Fibroblast of villous mesenchyme (primary cell): Measurements from ENCODE around the gene CYTH1. TPM values are rescaled to one million over a fixed set of nuclear protein-coding genes. Genes with fewer than 3 reads are reported as not detected.

ENCODE experiments used
- DNase-seq: peaks from one replicate; pipeline ENCODE4 v3.0.0-alpha.2; 2010; ENCODE audit warnings: low read depth
- H3K4me3 ChIP-seq: 2 replicates; pipeline ENCODE4 v1.5.1; 2011; ENCODE audit warnings: low read depth, mild to moderate bottlenecking, low read length
- total RNA-seq: library from RNA; depleted of rRNA; stranded (reverse); fragments of >200 nt; gene quantifications from 2 replicates; pipeline ENCODE4 v1.2.3, GENCODE V29; 2012
- TF ChIP-seq, protein P1 (sequence below): IDR thresholded peaks from 2 replicates; pipeline ENCODE4 v1.5.1; 2012; ENCODE audit warnings: low read depth, mild to moderate bottlenecking, low read length; ENCODE audit not compliant: insufficient read depth

The CYTH1 gene
- total RNA-seq, 1 donor = 19.4 TPM

DNA sequence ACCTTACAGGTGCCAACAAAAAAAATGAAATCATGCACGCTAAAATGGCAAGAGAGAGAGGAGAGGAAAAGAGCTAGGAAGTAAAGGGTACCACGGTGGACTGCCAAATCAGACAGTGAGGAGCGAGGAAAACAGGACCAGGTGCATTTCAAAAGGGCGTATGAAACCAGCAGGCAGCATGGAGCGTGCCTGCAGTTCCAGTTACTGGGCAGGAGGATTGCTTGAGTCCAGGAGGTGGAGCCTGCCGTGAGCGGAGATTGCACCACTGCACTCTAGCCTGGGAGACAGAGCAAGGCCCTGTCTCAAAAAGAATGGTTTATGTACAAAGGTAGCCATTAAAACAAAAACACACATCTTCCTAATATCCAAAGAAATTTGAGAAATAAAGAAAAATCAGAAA is 42.2 kb upstream of the CYTH1 start:
- DNase-seq = no peak
- H3K4me3 ChIP-seq = no peak overlapping the region
- TF ChIP-seq, protein P1, sequence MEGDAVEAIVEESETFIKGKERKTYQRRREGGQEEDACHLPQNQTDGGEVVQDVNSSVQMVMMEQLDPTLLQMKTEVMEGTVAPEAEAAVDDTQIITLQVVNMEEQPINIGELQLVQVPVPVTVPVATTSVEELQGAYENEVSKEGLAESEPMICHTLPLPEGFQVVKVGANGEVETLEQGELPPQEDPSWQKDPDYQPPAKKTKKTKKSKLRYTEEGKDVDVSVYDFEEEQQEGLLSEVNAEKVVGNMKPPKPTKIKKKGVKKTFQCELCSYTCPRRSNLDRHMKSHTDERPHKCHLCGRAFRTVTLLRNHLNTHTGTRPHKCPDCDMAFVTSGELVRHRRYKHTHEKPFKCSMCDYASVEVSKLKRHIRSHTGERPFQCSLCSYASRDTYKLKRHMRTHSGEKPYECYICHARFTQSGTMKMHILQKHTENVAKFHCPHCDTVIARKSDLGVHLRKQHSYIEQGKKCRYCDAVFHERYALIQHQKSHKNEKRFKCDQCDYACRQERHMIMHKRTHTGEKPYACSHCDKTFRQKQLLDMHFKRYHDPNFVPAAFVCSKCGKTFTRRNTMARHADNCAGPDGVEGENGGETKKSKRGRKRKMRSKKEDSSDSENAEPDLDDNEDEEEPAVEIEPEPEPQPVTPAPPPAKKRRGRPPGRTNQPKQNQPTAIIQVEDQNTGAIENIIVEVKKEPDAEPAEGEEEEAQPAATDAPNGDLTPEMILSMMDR = no peak

DNA sequence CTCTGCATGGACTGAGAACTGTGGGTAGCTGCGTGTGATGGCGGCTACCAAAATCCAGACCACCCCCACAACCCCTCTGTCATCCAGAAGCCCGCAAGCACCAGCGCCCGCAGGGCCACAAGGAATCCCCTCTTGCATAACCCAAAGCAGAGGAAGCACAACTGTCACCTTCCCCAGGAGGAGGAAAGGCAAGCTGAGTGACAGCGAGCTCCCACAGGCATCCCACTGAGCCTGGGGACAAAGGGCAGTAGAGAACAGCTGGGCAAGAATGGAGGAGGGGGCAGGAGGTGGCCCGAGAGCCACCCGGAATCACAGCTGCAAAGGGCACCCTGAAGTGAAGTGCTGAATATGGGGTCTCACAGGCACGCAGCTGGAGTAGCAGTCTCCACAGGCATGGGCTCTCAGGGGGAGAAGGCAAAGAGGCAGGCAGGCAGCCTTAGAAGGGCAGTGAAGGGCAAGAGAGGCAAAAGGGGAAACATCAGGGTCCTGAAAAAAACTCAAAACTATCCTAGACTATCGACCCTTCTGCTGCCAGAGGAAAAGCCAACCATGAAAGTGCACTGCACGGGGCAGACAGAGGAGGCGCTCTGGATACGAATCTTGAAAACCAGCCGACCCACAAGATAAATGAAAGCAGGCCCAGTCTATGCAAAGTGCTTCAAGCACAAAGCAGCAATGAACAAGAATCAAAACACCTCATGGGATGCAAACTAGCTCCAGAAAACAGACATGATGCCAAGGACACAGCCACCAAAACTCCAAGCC is 41.4 kb upstream of the CYTH1 start:
- H3K4me3 ChIP-seq = no peak overlapping the region
- TF ChIP-seq, protein P1 = no peak
- DNase-seq = no peak

DNA sequence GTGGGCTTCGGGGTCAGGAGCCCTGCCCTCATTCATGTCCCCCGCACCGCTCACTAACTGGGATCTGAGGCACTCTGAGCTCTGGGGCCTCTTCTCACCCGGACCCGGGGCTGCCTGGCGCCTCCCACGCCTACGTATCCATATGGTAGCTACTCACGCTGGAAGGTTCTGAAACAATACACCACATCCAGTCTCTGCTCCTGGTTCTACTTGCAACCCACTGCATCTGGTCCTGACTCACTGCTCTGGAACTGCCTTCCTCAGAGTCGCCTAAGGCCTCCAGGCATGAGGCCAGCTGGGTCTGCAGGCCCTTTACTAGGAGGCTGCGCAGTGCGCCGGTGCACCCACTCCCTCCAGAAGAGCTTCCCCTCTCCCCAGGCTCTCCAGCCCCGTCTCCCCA is 40.5 kb upstream of the CYTH1 start:
- TF ChIP-seq, protein P1 = no peak
- DNase-seq = peak; percentile 94

DNA sequence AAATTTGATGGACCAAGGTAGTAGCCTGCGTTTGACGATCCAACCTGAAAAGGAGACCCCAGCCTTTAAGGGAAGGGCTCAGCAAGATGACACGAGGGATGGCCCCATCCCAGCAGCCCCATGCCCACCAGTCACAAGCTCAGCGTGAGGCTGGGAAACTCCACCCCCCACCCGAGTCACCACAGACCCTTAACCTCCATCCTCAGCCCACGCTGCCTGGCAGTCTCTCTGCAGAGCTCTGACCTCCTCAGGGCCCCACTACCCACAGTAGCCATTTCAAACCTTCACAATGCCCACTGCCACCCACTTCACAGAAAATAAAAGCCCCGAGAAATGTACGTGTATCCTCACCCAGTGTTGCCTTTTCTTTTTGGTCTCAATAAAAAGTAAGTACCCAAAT is 39.9 kb upstream of the CYTH1 start:
- DNase-seq = no peak
- H3K4me3 ChIP-seq = no peak overlapping the region
- TF ChIP-seq, protein P1 = no peak

More for the DNA sequence above, 40.5 kb upstream of the CYTH1 start:
- H3K4me3 ChIP-seq = no peak overlapping the region

DNA sequence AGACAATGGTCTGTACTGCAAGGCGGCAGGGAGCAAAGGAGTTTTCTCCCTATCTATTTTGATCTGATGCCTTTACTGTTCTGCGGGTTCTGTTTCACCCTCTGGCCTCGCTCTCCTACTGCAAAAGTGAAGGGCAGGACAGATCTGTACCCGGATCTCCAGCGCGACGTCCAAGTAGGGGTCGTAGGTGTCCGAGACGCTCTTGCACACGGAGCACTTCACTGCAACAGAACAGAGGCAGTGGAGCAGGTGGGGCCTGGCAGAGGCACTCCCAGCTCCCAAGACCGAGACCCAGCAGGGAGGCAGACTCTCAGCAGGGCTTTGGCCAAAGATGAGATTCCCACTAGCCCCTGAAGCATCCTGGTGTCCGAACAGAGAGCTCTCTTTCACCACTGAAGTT is 38.8 kb upstream of the CYTH1 start:
- TF ChIP-seq, protein P1 = no peak
- DNase-seq = no peak
- H3K4me3 ChIP-seq = no peak overlapping the region

DNA sequence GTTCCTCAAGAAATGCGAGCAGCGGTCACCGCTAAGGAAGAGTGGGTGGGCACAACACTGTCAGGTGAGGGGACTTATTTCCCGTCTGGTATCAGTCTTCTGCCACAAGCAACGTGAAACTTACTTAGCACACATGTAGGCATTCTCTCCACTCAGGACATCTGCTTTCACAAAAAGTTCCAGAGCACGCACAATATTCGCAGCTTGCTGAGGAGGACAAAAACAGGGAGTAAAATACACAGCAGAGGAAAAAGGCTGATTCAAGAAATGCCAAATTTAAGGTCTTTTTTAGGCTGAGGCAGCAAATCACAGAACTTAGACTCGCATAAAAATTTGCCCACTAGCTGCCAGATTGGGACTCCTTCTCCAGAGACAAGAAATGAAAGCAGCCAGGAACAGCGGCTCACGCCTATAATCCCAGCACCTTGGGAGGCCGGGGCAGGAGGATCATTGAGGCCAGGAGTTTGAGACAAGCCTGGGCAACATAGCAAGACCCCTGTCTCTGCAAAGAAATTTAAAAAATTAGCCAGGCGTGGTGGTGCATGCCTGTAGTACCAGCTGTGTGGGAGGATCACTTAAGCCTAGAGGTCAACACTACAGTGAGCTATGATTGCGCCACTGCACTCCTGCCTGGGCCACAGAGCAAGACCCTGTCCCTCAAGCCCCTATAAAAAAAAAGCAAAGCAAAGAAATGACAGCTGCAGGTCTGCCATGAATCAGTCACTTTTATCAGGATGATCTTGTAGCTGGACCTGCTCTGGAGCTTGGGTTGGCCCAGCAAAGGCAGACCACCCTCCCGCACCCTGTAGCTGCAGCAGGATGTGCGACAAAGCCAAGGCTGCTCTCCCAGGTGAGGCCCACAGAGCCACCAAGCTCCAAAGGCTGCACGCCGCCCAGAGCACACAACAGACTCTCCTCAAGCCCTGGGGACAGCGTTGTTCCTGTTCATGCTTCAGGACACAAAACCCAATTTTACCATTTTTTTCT is 38.0 kb upstream of the CYTH1 start:
- no peak overlapping the region for H3K4me3 ChIP-seq
- DNase-seq = no peak
- TF ChIP-seq, protein P1 = no peak
